ENCODE data around the gene EFCAB5.
A peak's percentile ranks its signal among the peaks of the same experiment; 100 is the strongest.
"Not testable (repeated sequence)": the region's sequence is repeated elsewhere in the genome, so short reads cannot be mapped to it uniquely, and the experiment has no call there.

Gene EFCAB5

GRCh38 chr17:30021708-30022317, 80.4 kb downstream of the EFCAB5 start:
- DNase-seq = peak; percentile 10

GRCh38 chr17:30025325-30025724, 83.9 kb downstream of the EFCAB5 start:
- not testable (repeated sequence) for DNase-seq

- DNase-seq = no peak
Measured at GRCh38 chr17:30027676-30028075, 86.2 kb downstream of the EFCAB5 start.

DNA sequence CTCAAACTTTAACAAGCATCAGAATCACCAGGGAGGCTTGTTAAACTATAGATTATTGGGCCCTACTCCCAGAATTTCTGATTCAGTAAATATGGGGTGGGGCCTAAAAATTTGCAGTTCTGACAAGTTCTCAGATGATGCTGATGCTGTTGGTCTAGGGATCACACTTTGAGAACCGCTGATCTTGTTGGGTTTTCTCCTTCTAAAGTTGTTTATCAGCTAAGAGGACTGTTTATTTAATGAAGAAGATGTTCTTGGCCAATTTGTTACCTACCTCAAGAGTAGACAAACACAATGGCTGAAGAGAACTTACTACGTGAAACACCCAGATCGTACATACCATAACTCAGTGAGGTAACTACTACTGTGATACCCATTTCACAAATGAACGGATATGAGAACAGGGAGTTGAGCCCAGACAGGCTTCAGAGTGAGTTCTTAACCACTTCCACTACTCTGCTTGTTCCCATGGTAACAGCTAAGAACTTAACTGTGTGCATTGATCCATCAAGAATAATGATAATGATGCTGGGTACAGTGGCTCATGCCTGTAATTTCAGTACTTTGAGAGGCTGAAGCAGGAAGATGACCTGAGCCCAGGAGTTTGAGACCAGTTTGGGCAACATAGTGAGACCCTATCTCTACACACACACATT, 89.9 kb downstream of the EFCAB5 start:
- DNase-seq = no peak

- DNase-seq = no peak
Measured at GRCh38 chr17:30035369-30035768, 93.9 kb downstream of the EFCAB5 start.

GRCh38 chr17:30040719-30041518, 99.5 kb downstream of the EFCAB5 start:
- not testable (repeated sequence) for DNase-seq

- DNase-seq = no peak
Measured at GRCh38 chr17:30041551-30041950, 100.1 kb downstream of the EFCAB5 start.

- DNase-seq = no peak
Measured at GRCh38 chr17:30062372-30062771, 120.9 kb downstream of the EFCAB5 start.

DNA sequence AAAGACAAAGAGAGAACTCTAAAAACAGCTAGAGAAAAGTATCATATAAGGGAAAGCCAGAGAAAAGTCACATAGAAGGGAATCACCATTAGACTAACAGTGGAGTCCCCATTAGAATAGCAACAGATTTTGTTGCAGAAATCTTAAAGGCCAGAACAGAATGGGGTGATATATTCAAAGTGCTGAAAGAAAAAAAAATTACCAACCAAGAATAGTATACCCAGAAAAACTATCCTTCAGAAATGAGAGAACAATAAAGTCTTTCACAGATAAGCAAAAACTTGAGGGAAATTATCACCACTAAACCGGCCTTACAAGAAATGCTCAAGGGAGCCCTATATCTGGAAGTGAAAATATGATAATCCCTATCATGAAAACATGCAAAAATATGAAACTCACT, 123.3 kb downstream of the EFCAB5 start:
- no peak for DNase-seq

GRCh38 chr17:30068465-30068864, 127.0 kb downstream of the EFCAB5 start:
- no peak for DNase-seq

DNA sequence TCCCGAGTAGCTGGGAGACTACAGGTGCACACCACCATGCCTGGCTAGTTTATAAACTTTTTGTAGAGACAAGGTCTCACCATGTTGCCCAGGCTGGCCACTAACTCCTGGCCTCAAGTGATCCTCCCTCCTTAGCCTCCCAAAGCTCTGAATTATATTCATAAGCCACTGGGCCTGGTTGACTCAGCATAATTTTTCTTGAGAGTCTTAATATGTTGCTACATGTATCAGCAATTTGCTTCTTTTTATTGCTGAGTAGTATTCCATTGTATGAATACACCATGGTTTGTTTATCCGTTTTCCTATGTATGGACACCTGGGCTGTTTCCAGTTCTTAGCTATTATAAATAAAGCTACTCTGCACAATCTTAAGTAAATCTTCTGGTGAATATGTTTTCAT, 132.8 kb downstream of the EFCAB5 start:
- DNase-seq = no peak

DNA sequence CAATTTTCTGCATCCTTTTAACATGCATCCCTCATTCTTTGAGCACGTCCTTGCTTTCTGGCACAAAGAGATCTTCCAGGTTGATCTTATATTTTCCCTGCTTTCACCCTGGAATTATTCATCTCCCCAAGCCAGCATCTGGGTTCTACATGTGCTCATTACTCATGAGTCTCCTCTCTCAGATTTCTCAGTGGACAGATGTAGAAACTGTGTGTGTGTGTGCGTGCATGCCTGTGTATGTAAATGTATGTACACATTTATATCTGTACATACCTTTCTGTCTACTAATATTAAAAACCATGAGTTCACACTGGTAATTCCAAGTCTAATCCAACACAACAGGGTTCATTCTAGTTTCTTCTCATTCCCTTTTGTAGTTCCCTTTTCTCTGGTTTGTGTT, 133.3 kb downstream of the EFCAB5 start:
- no peak for DNase-seq

GRCh38 chr17:30082773-30083172, 141.3 kb downstream of the EFCAB5 start:
- DNase-seq = no peak

DNA sequence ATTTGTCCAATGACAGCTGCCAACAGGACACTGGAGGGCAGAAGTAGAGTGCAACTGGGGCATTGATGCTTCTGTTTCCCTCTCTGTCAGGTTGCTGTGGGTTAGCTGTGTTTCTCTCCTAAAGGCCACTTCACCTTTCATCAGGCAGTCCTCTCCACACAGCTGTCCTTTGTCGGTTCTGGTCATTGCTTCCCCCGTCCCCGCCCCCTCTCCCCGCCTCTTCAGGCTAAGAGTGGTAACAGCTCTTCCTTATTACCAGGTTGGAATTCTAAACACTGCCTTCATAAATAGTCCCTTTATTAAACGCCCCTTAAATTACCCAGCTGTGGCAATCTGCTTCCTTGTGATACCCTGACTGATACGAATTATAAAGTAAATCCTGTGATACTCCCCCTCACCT, 143.4 kb downstream of the EFCAB5 start:
- no peak for DNase-seq

DNA sequence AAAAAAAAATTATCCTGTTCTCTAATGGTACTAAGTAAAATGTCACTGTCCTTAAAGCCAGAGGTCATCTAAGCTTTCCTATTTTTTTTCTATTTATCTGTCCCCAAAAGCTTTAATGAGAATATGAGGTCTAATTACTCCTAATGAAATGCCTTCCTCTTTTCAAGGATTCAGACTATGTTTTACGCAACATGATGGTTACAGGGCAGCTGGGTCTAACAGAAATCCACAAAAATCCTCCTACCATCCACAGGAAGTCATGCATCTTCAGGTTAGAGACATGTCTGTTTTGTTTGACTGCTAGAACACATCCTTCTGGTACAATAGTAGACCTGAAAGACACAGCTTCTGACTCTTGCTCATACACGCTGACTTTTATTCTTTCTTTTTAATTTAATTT, 145.5 kb downstream of the EFCAB5 start:
- no peak for DNase-seq

DNA sequence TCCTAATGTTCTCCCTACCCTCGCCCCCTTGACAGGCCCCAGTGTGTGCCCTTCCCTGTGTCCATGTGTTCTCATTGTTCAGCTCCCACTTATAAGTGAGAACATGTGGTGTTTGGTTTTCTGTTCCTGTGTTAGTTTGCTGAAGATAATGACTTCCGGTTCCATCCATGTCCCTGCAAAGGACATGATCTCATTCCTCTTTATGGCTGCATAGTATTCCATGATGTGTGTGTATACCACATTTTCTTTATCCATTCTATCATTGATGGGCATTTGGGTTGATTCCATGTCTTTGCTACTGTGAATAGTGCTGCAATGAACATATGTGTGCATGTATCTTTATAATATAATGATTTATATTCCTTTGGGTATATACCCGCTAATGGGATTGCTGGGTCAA, 146.0 kb downstream of the EFCAB5 start:
- DNase-seq = not testable (repeated sequence)

DNA sequence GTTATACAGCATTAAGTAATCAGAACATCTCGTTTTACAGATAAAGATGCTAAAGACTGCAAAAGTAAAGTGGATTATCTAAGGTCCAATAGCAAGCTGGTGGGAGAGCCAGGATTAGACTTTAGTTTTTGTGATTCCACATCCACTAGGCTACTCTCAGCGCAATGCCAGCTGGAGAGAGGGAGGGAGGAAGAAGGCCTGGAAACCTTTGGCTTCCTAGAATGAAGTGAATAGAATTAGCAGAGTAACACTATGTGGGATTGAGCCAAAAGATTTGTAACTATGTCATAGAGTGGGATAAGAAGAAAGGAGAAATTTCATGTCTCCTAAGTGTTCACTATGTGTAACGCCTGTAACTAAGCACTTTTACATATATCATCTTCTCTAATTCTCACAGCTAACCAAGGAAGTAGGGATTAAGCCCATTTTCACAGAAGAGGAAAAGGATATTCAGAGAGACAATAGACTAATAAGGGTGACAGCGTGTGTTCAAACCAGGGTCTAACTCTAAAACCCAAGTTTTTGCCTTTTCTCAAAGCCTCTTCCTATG, 149.8 kb downstream of the EFCAB5 start:
- no peak for DNase-seq

DNA sequence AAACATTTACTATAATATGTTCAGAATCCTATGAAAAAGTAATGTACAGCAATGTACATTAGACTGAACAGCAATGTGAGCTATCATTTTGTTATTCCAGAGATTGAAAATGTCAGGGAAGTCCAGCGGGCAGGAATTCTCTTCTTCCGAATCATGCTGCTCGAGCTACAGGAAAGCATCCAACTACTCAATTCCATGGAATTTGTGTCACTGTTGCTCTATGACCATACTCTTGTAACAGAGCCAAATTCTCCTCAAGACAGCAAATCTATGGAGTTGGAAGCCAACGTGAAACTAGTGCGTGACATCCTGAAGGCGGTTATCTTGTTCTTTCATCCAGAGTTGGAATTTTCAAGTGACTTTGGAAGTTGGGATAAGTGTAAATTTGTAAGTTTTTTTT, 150.3 kb downstream of the EFCAB5 start:
- no peak for DNase-seq

DNA sequence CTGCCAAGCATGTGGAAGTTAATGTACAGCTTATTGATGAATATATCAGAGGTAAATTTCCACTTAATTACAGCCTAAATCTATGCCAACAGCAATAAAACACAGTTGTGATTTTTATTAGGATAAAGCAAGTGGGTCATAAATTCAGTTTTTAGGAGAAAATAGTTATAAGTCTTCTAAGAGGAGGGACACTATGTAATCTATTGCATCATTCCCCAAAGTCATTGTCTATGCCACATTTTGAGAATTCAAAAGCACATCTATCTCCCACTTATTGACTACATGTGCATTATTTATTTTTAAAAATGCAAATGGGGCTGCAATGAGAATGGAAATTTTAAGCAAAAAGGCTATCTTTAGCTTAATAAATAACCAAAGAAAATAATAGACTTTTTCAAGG, 151.5 kb downstream of the EFCAB5 start:
- DNase-seq = no peak

GRCh38 chr17:30093463-30094147, 152.2 kb downstream of the EFCAB5 start:
- peak; percentile 33 for DNase-seq

DNA sequence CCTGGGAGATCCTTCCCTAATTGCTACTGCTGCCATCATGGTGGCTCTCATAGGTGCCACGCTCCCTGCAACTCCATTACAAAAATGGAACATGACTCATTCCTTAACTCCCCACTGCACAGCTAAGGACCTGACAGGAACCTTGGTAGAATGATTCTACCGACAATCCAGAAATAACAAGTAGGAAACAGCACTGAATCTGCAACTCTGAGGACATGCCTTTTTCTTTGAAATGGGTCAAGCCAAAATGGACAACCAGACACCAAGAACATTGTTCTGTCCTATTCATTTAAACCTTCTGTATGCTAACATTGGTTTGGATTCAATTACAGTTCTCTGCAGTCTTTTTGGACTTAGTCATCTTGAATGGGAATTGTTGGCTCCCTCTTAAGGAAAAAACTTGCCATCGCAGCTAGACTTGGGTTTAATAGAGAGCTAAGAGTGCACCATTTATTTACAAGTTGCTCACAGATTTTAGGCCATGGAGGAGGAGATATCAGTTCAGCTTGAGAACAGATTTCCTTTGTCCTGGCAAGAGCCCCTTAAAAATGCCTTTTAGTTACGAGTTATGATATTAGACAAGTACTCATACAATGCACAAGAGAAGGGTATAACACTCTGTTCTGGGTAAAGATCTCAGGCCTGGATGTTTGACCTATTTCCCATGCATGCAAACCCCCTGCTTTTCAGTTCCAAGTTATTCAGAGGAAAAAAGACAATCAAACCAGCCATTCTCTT, 154.2 kb downstream of the EFCAB5 start:
- no peak for DNase-seq

DNA sequence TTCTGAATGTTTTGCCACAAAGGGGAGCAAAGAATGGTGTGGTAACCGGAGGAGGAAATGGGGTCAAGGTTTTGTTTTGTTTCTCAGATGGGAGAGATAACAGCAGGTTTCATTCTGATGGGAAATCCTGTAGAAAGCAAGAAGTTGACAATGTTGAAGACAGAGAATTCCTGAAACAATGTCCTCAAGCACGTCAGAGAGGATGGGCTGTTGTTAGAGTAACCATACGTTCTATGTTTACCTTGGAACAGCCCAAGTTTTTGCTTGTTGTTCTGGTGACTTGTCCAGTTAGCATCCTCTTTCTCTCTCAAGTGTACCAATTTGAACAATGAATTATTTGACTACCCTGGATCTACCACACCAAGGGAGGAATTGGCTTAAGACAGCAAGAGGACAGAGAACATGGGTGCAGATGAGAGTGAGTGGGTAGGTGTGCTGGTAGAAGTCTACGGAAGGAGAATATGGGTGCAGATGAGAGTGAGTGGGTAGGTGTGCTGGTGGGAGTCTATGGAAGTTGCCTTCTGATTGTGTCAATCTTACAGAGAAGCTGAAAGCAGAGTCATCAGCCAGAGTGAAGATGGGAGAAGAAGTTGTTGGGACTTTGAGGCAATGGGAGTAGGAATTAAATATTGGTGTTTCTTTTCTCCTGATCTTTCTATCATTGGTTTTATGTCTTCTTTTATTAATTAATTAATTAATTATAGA, 160.4 kb downstream of the EFCAB5 start:
- DNase-seq = no peak
